Endothelial cell of umbilical vein (primary cell): ENCODE data around the gene VSIG4.

Source experiments
- EZH2 ChIP-seq: IDR thresholded peaks from 2 replicates; pipeline ENCODE4 v1.6.1; 2012; ENCODE audit warnings: borderline replicate concordance, low read depth, mild to moderate bottlenecking, moderate library complexity, low read length, inconsistent platforms; ENCODE audit not compliant: severe bottlenecking
- POLR2A ChIP-seq: IDR thresholded peaks from 2 replicates; pipeline ENCODE4 v1.6.1; 2012; ENCODE audit warnings: low read depth, mild to moderate bottlenecking, control low read depth, low read length
- TF ChIP-seq, protein P1 (sequence below), 2 donors: IDR thresholded peaks; 1 replicate in 1 of 2; 2 replicates in 1 of 2; pipeline ENCODE4 v1.5.1; 2011; ENCODE audit warnings: low read length in 2 of 2, mild to moderate bottlenecking in 2 of 2, moderate library complexity in 2 of 2, control low read depth in 1 of 2, inconsistent platforms in 1 of 2, low read depth in 1 of 2; ENCODE audit not compliant: insufficient read depth in 1 of 2; ENCODE audit errors: extremely low read depth in 1 of 2

DNA sequence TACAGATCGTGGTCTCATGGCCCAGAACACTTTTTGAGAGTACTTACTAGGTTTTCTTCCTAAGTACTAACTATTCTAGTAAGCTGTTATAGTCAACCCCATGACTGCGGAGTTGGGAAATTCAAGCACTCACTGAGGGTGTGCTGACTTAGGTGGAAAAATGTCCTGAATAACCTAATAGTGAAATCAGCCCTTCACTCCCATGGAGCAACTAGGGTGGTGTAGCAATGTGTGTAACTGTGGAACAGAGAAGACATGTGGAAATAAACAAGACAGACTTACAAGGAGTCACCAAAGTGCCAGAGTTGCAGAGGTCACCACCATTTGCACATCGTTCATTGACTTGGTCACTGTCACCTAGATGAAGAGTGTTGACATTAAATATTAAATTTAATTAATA is 12.1 kb upstream of the VSIG4 start:
- TF ChIP-seq, protein P1, sequence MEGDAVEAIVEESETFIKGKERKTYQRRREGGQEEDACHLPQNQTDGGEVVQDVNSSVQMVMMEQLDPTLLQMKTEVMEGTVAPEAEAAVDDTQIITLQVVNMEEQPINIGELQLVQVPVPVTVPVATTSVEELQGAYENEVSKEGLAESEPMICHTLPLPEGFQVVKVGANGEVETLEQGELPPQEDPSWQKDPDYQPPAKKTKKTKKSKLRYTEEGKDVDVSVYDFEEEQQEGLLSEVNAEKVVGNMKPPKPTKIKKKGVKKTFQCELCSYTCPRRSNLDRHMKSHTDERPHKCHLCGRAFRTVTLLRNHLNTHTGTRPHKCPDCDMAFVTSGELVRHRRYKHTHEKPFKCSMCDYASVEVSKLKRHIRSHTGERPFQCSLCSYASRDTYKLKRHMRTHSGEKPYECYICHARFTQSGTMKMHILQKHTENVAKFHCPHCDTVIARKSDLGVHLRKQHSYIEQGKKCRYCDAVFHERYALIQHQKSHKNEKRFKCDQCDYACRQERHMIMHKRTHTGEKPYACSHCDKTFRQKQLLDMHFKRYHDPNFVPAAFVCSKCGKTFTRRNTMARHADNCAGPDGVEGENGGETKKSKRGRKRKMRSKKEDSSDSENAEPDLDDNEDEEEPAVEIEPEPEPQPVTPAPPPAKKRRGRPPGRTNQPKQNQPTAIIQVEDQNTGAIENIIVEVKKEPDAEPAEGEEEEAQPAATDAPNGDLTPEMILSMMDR (IDR thresholded peaks at IDR 0.05; ENCODE audit: extremely low read depth in 1 of 2, insufficient read depth in 1 of 2, low read depth in 1 of 2, low read length in 2 of 2): no peak
- no peak for TF ChIP-seq POLR2A
- TF ChIP-seq EZH2: no peak
